HEK293 (cell line): ENCODE measurements around the gene CCDC181.

Source experiments
- CTCF ChIA-PET: fragments of 350-600 bp; formaldehyde crosslinking; extraction: SDS; loops from one replicate; lab custom pipeline; 2021; ENCODE audit warnings: antibody characterized with exemption; lab: Yijun Ruan, JAX
- POLR2A ChIA-PET: fragments of 300-600 bp; formaldehyde crosslinking; extraction: SDS; loops from one replicate; lab custom pipeline; 2020; ENCODE audit warnings: antibody characterized with exemption, inconsistent platforms; lab: Yijun Ruan, JAX
- H3K27ac ChIP-seq: fragments of 200-500 bp; sonication (Bioruptor generic); 2 replicates; pipeline ENCODE4 v1.5.1; 2014; ENCODE audit warnings: low read depth, low read length, control low read depth, inconsistent platforms; ENCODE audit errors: extremely low read depth
- H3K36me3 ChIP-seq, 2 experiments: fragments of 200-500 bp in 1 of 2; sonication (Bioruptor generic) in 1 of 2; 1 replicate in 1 of 2; 2 replicates in 1 of 2; pipeline ENCODE4 v1.5.1; 2014 to 2017; ENCODE audit warnings: inconsistent platforms in 2 of 2, low read length in 2 of 2; ENCODE audit not compliant: control insufficient read depth in 2 of 2, insufficient read depth in 1 of 2
- H3K4me1 ChIP-seq: fragments of 200-500 bp; sonication (Bioruptor generic); 2 replicates; pipeline ENCODE4 v1.5.1; 2014; ENCODE audit warnings: mild to moderate bottlenecking, low read length, inconsistent platforms; ENCODE audit not compliant: control insufficient read depth, insufficient read depth
- H3K4me3 ChIP-seq: 2 replicates; pipeline ENCODE4 v1.5.1; 2011; ENCODE audit warnings: low read depth, mild to moderate bottlenecking, control low read depth, low read length, moderate library complexity
- H3K9me3 ChIP-seq: fragments of 200-500 bp; sonication (Bioruptor generic); 2 replicates; pipeline ENCODE4 v1.5.1; 2014; ENCODE audit warnings: low read depth, low read length, inconsistent platforms; ENCODE audit not compliant: control insufficient read depth, insufficient read depth
- CTCF ChIP-seq: fragments of 450-650 bp; formaldehyde crosslinking; IDR thresholded peaks from 2 replicates; pipeline ENCODE4 v1.5.1; 2016; ENCODE audit warnings: missing biosample characterization, missing genetic modification characterization
- GLIS2 ChIP-seq: fragments of 450-650 bp; formaldehyde crosslinking; IDR thresholded peaks from 2 replicates; pipeline ENCODE4 v1.5.1; 2016; ENCODE audit warnings: missing biosample characterization, missing genetic modification characterization
- HOXA7 ChIP-seq: sonication (generic); formaldehyde crosslinking; IDR thresholded peaks from 2 replicates; pipeline ENCODE4 v1.8.1; 2022; ENCODE audit warnings: missing genetic modification reagents, borderline replicate concordance
- HOXD13 ChIP-seq: sonication (generic); formaldehyde crosslinking; IDR thresholded peaks from 2 replicates; pipeline ENCODE4 v1.8.0; 2022; ENCODE audit warnings: missing genetic modification reagents, borderline replicate concordance
- KLF1 ChIP-seq: fragments of 450-650 bp; formaldehyde crosslinking; IDR thresholded peaks from 2 replicates; pipeline ENCODE4 v1.5.1; 2016; ENCODE audit warnings: missing biosample characterization, missing genetic modification characterization
- KLF8 ChIP-seq: fragments of 450-650 bp; formaldehyde crosslinking; IDR thresholded peaks from 2 replicates; pipeline ENCODE4 v1.5.1; 2016; ENCODE audit warnings: missing biosample characterization, missing genetic modification characterization
- PRDM10 ChIP-seq: fragments of 450-650 bp; formaldehyde crosslinking; IDR thresholded peaks from 2 replicates; pipeline ENCODE4 v1.5.1; 2016; ENCODE audit warnings: missing biosample characterization, missing genetic modification characterization
- ZBTB6 ChIP-seq: fragments of 450-650 bp; formaldehyde crosslinking; IDR thresholded peaks from 2 replicates; pipeline ENCODE4 v1.5.1; 2017; ENCODE audit warnings: missing biosample characterization, missing genetic modification characterization
- ZEB2 ChIP-seq: fragments of 450-650 bp; formaldehyde crosslinking; IDR thresholded peaks from 2 replicates; pipeline ENCODE4 v1.5.1; 2016; ENCODE audit warnings: missing biosample characterization, missing genetic modification characterization
- ZFHX2 ChIP-seq: fragments of 450-650 bp; formaldehyde crosslinking; conservative IDR thresholded peaks from 2 replicates; pipeline ENCODE4 v1.5.1; 2016; ENCODE audit warnings: missing biosample characterization, missing genetic modification characterization
- ZNF155 ChIP-seq: fragments of 450-650 bp; formaldehyde crosslinking; IDR thresholded peaks from 2 replicates; pipeline ENCODE4 v1.5.1; 2016; ENCODE audit warnings: missing biosample characterization, missing genetic modification characterization
- ZNF157 ChIP-seq: fragments of 450-650 bp; formaldehyde crosslinking; IDR thresholded peaks from 2 replicates; pipeline ENCODE4 v1.5.1; 2016; ENCODE audit warnings: missing biosample characterization, missing genetic modification characterization
- ZNF174 ChIP-seq: fragments of 450-650 bp; formaldehyde crosslinking; IDR thresholded peaks from 2 replicates; pipeline ENCODE4 v1.5.0; 2017; ENCODE audit warnings: missing biosample characterization, mild to moderate bottlenecking, missing genetic modification characterization
- ZNF184 ChIP-seq: fragments of 450-650 bp; IDR thresholded peaks from 2 replicates; pipeline ENCODE4 v1.5.1; 2018; ENCODE audit warnings: missing biosample characterization, mild to moderate bottlenecking, missing genetic modification characterization
- ZNF2 ChIP-seq: fragments of 450-650 bp; formaldehyde crosslinking; IDR thresholded peaks from 2 replicates; pipeline ENCODE4 v1.5.1; 2016; ENCODE audit warnings: missing biosample characterization, missing genetic modification characterization
- ZNF202 ChIP-seq: fragments of 450-650 bp; formaldehyde crosslinking; IDR thresholded peaks from 2 replicates; pipeline ENCODE4 v1.5.1; 2016; ENCODE audit warnings: missing biosample characterization, missing genetic modification characterization, borderline replicate concordance
- ZNF239 ChIP-seq: fragments of 450-650 bp; formaldehyde crosslinking; IDR thresholded peaks from 2 replicates; pipeline ENCODE4 v1.5.1; 2016; ENCODE audit warnings: missing biosample characterization, missing genetic modification characterization
- ZNF394 ChIP-seq: fragments of 450-650 bp; formaldehyde crosslinking; IDR thresholded peaks from 2 replicates; pipeline ENCODE4 v1.5.1; 2016; ENCODE audit warnings: missing biosample characterization, missing genetic modification characterization, mild to moderate bottlenecking, moderate library complexity, borderline replicate concordance
- ZNF404 ChIP-seq: fragments of 450-650 bp; formaldehyde crosslinking; IDR thresholded peaks from 2 replicates; pipeline ENCODE4 v1.5.1; 2017; ENCODE audit warnings: missing biosample characterization, missing genetic modification characterization
- ZNF549 ChIP-seq: fragments of 450-650 bp; IDR thresholded peaks from 2 replicates; pipeline ENCODE4 v1.5.1; 2018; ENCODE audit warnings: missing biosample characterization, missing genetic modification characterization, mild to moderate bottlenecking, inconsistent platforms, moderate library complexity
- ZNF677 ChIP-seq: fragments of 450-650 bp; IDR thresholded peaks from 2 replicates; pipeline ENCODE4 v1.5.0; 2018; ENCODE audit warnings: missing biosample characterization, mild to moderate bottlenecking, missing genetic modification characterization, moderate library complexity
- ZNF785 ChIP-seq: fragments of 450-650 bp; formaldehyde crosslinking; IDR thresholded peaks from 2 replicates; pipeline ENCODE4 v1.5.1; 2016; ENCODE audit warnings: missing biosample characterization, missing genetic modification characterization
- ZNF837 ChIP-seq: fragments of 450-650 bp; formaldehyde crosslinking; IDR thresholded peaks from 2 replicates; pipeline ENCODE4 v1.5.1; 2016; ENCODE audit warnings: missing biosample characterization, missing genetic modification characterization
- ZSCAN16 ChIP-seq: fragments of 450-650 bp; formaldehyde crosslinking; IDR thresholded peaks from 2 replicates; pipeline ENCODE4 v1.5.1; 2016; ENCODE audit warnings: missing biosample characterization, missing genetic modification characterization

CCDC181 gene

DNA sequence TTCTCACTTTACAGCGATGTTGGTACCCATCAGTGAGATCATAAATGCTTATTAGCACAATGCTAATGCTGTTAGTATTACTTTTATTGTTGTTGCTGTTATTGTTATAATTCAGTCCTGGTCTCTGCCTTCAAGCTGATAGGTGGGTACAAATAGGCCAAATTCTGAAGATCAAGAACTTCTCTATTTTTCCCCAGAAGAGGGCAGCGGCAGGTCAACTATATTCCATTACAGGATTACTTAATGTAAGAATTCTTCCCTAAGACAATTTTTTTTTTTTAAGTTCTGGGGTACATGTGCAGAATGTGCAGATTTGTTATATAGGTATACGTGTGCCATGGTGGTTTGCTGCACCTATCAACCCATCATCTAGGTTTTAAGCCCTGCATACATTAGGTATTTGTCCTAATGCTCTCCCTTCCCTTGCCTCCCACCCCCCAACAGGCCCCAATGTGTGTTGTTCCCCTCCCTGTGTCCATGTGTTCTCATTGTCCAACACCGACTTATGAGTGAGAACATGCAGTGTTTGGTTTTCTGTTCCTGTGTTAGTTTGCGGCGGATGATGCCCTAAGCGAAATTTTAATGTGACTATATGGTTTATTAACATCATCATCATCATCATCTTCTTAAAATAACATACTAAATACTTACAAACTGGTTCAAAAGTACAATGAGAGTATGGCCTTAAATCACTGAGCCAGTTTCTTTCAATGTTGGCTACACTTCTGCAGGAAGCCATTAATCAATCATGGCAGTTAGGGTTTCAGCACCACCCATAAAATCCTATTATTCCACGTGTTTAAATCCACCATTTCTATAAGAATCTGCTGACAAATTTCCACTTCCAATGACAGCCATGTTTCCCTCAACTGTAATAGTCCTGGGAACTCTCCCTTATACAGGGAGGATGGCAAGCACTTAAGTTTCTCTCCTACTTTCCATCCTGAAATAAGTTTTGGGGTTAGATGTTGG is 39.3 kb upstream of the CCDC181 start (continued):
- TF ChIP-seq ZNF157 (tag by site-specific recombination) (no peak), ZNF2 (tag by site-specific recombination) (no peak), ZNF837 (tag by site-specific recombination) (no peak), ZNF174 (tag by site-specific recombination) (no peak), ZNF549 (tag by site-specific recombination) (no peak), ZBTB6 (no peak), KLF1 (tag by site-specific recombination) (no peak)

DNA sequence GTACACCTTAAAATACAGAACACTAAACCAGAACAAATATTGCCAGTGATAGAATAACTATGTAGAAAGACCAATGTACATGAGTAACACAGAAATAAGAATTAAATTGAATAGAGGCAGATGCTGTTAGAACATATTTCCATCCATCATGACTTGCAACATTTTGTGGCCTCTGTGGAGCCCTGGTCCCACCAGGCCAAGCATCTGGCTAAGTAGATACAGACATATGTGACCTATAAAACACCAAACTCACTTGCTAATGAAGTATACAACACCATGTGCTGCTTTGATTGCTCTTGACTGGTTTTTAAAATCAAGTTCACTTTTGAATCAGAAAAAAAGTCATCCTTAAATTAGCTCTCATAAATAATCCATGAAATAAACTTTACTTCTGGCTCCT is 38.0 kb upstream of the CCDC181 start:
- H3K27ac ChIP-seq = no peak overlapping the region
- ChIA-PET CTCF (interaction anchor here (0.7 to 3.5 kb wide), 4 partner anchors 14 to 342 kb away, joined by 3 to 28 read pairs (median 4); no protein-coding TSS in a partner anchor), POLR2A (no interaction called here)
- H3K4me1 ChIP-seq = no peaks in the 10 kb centered on the region
- no peak for TF ChIP-seq PRDM10 (tag by site-specific recombination)
- no peak for TF ChIP-seq GLIS2 (tag by site-specific recombination)
- TF ChIP-seq KLF8 = no peak
- no peak for TF ChIP-seq ZNF155 (tag by site-specific recombination)
- no peak for TF ChIP-seq HOXA7 (CRISPR knock-in tag)
- TF ChIP-seq ZNF404 (tag by site-specific recombination) = no peak
- TF ChIP-seq ZSCAN16 (tag by site-specific recombination) = no peak
- TF ChIP-seq ZNF202 (tag by site-specific recombination) = no peak
- H3K4me3 ChIP-seq = no peak overlapping the region
- no peaks in the 10 kb centered on the region for H3K9me3 ChIP-seq
- peaks cover 0 to 26% of the 10 kb centered on the region in 2 experiments; a peak in 1 of 3 replicates for H3K36me3 ChIP-seq

- Histone ChIP-seq H3K4me3 (no peak overlapping the region), H3K4me1 (no peaks in the 10 kb centered on the region), H3K27ac (no peak overlapping the region), H3K36me3 (peaks cover 0 to 14% of the 10 kb centered on the region in 2 experiments; a peak in 1 of 3 replicates), H3K9me3 (no peaks in the 10 kb centered on the region)
- no peak for TF ChIP-seq ZFHX2
- no peak for TF ChIP-seq ZNF184 (tag by site-specific recombination)
- TF ChIP-seq HOXD13 (CRISPR knock-in tag) = no peak
- no peak for TF ChIP-seq ZNF394 (tag by site-specific recombination)
- no peak for TF ChIP-seq ZEB2 (tag by site-specific recombination)
- no peak for TF ChIP-seq ZNF677 (tag by site-specific recombination)
- no peak for TF ChIP-seq ZNF239 (tag by site-specific recombination)
- TF ChIP-seq CTCF (tag by site-specific recombination) = no peak
- no peak for TF ChIP-seq ZNF785 (tag by site-specific recombination)
- ChIA-PET CTCF (interaction anchor here (0.6 kb wide), 1 partner anchor 859 kb away, joined by 4 read pairs; no protein-coding TSS in a partner anchor), POLR2A (no interaction called here)
Measured at GRCh38 chr1:169462385-169462784, 35.1 kb upstream of the CCDC181 start.
